ENCODE results near the gene MTOR. TPM values are rescaled to one million over a fixed set of nuclear protein-coding genes. Genes with fewer than 3 reads are reported as not detected.

Gene MTOR
- total and polyA plus RNA-seq, 2 of the 8 experiments (the other 6 are each of a cell fraction or from before 2014, with no cell fraction given): 44.2 to 76.8 TPM

DNA sequence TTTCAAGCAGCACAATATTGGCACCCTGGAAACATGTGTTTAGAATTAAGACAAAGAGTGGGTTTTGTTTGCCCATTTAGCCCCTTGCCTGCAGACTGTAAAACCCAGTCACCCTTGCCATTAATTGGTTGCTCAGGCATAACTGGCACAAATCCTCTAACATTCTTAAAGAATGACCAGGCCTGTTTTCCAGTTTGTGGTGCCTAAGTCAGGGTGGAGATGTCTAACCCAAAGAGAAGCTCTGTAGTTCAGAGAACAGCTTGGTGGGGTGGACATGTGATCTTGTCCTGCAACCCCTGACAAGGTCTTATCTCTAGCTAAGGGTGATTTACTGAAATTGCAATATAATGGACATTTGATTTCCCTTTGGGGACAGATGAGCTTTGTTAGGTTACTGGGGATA, 82.0 kb downstream of the MTOR start:
- H2BK15ac ChIP-seq (ENCODE audit: low read length): no peak overlapping the region
- H2BK12ac ChIP-seq (ENCODE audit: low read depth, low read length): no peak overlapping the region
- H4K5ac ChIP-seq (ENCODE audit: insufficient read length, low read depth, low read length): no peak overlapping the region
- no peak overlapping the region for H3K9ac ChIP-seq (replicated peaks in 1 of 4; ENCODE audit: extremely low read depth in 1 of 4, low read depth in 3 of 4, low read length in 3 of 4)
- H3K23ac ChIP-seq (ENCODE audit: insufficient read length): no peak overlapping the region
- H3K18ac ChIP-seq (ENCODE audit: extremely low read depth, low read length): no peak overlapping the region
- no peak overlapping the region for H2BK120ac ChIP-seq (replicated peaks; ENCODE audit: low read depth, low read length)
- no peak overlapping the region for H3K56ac ChIP-seq (replicated peaks; ENCODE audit: insufficient read length, low read depth, low read length)
- H4K8ac ChIP-seq (ENCODE audit: extremely low read depth, insufficient read depth, low read length): no peak overlapping the region
- no peak overlapping the region for H2AK5ac ChIP-seq (ENCODE audit: low read depth, low read length)
- no peak overlapping the region for H4K91ac ChIP-seq (replicated peaks; ENCODE audit: insufficient read length, low read length)
- FAIRE-seq: no peak
- H3K79me1 ChIP-seq (ENCODE audit: low read depth, low read length): no peaks in the 10 kb centered on the region
- no peak overlapping the region for H3K4me3 ChIP-seq (ENCODE audit: extremely low read depth in 1 of 4, insufficient read depth in 2 of 4, low read depth in 3 of 4, low read length in 4 of 4)
- H2AFZ ChIP-seq (ENCODE audit: low read length): no peak overlapping the region
- no peak overlapping the region for H3K4ac ChIP-seq (replicated peaks; ENCODE audit: insufficient read length, low read depth, low read length)
- no peak for DNase-seq (ENCODE audit: low read depth in 1 of 2, low spot score in 2 of 2)
- H3K23me2 ChIP-seq (ENCODE audit: low read depth, low read length): no peaks in the 10 kb centered on the region
- no peaks in the 10 kb centered on the region for H3K4me1 ChIP-seq (replicated peaks in 1 of 4; ENCODE audit: control insufficient read depth in 3 of 4, insufficient read depth in 4 of 4, low read length in 3 of 4)
- H3K9me3 ChIP-seq (ENCODE audit: insufficient read depth in 2 of 2, low read depth in 1 of 2, low read length in 1 of 2): no peaks in the 10 kb centered on the region
- no peak overlapping the region for H3K14ac ChIP-seq (ENCODE audit: insufficient read length)
- ChIA-PET CTCF (ENCODE audit: partially characterized antibody) (interaction anchor here (0.6 to 1.2 kb wide), 5 partner anchors 9 to 741 kb away, joined by 3 to 5 read pairs (median 3); no protein-coding TSS in a partner anchor), POLR2A (ENCODE audit: partially characterized antibody) (interaction anchor here (0.9 kb wide), 1 partner anchor 142 kb away, joined by 5 read pairs; no protein-coding TSS in a partner anchor)
- peaks cover 0 to 6% of the 10 kb centered on the region in 2 experiments for H4K20me1 ChIP-seq (replicated peaks in 1 of 2; ENCODE audit: control insufficient read depth in 1 of 2, insufficient read depth in 2 of 2, low read length in 2 of 2)
- H3K36me3 ChIP-seq (ENCODE audit: control insufficient read depth in 2 of 4, insufficient read depth in 4 of 4, low read length in 3 of 4): peaks cover 0 to 4% (median 0%) of the 10 kb centered on the region in 4 experiments; a peak in 2 of 8 replicates
- H3K79me2 ChIP-seq (ENCODE audit: control insufficient read depth in 1 of 2, insufficient read depth in 2 of 2, low read length in 2 of 2): no peaks in the 10 kb centered on the region
- H3K4me2 ChIP-seq (ENCODE audit: insufficient read depth in 1 of 2, low read depth in 2 of 2, low read length in 2 of 2): no peak overlapping the region
- H2BK20ac ChIP-seq (ENCODE audit: low read length): no peak overlapping the region
- H2BK5ac ChIP-seq (ENCODE audit: low read depth, low read length): no peak overlapping the region
- H3K27ac ChIP-seq (ENCODE audit: low read depth, low read length): no peak overlapping the region
- no peaks in the 10 kb centered on the region for H3K27me3 ChIP-seq (replicated peaks in 1 of 4; ENCODE audit: control insufficient read depth in 3 of 4, extremely low read depth in 1 of 4, insufficient read depth in 3 of 4, low read length in 3 of 4)
- TF ChIP-seq TCF12 (IDR thresholded peaks at IDR 0.05; ENCODE audit: low read depth, low read length) (no peak), SIRT6 (IDR thresholded peaks at IDR 0.05; ENCODE audit: low read length) (no peak), GTF2F1 (IDR thresholded peaks at IDR 0.05; ENCODE audit: borderline replicate concordance, low read depth, low read length) (no peak), KDM1A (IDR thresholded peaks at IDR 0.05; ENCODE audit: borderline replicate concordance, low read length) (no peak), PHF8 (conservative IDR thresholded peaks at IDR 0.05; ENCODE audit: low read depth, low read length) (no peak), KDM5A (IDR thresholded peaks at IDR 0.05; ENCODE audit: low read length) (no peak), YY1 (IDR thresholded peaks at IDR 0.05; ENCODE audit: low read depth, low read length) (no peak), EGR1 (IDR thresholded peaks at IDR 0.05; ENCODE audit: borderline replicate concordance, low read depth, low read length) (no peak), SRF (IDR thresholded peaks at IDR 0.05; ENCODE audit: low read depth, low read length) (no peak), SUZ12 (IDR thresholded peaks at IDR 0.05; ENCODE audit: low read length) (no peak), JUN (IDR thresholded peaks at IDR 0.05; ENCODE audit: low read depth, low read length) (no peak)
- TF ChIP-seq, protein P1, sequence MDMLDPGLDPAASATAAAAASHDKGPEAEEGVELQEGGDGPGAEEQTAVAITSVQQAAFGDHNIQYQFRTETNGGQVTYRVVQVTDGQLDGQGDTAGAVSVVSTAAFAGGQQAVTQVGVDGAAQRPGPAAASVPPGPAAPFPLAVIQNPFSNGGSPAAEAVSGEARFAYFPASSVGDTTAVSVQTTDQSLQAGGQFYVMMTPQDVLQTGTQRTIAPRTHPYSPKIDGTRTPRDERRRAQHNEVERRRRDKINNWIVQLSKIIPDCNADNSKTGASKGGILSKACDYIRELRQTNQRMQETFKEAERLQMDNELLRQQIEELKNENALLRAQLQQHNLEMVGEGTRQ (IDR thresholded peaks at IDR 0.05; ENCODE audit: low read length): no peak

Data from H1 (cell line).